ENCODE results near the gene SFTPD.

The SFTPD gene

GRCh38 chr10:79943871-79944270 lies 5.0 kb downstream of the SFTPD start:
- Histone ChIP-seq H3K4me2 (ENCODE audit: low read depth, low read length, poor library complexity, severe bottlenecking) (no peak overlapping the region), H3K79me2 (ENCODE audit: insufficient read depth, low read length) (no peaks in the 10 kb centered on the region), H3F3A (ENCODE audit: insufficient read depth) (0 out of 2 replicates have a peak, but pooled peaks cover 5% of the 10 kb centered on the region), H4K20me1 (ENCODE audit: low read depth, low read length) (no peaks in the 10 kb centered on the region), H3K27me3 (ENCODE audit: low read length) (no peaks in the 10 kb centered on the region), H2AFZ (ENCODE audit: low read depth, low read length, severe bottlenecking) (no peak overlapping the region), H3K4me3 (ENCODE audit: insufficient read depth, low read length, poor library complexity, severe bottlenecking) (no peak overlapping the region), H3K9ac (ENCODE audit: low read length) (no peak overlapping the region), H3K27ac (ENCODE audit: low read depth, low read length) (no peak overlapping the region), H3K9me3 (ENCODE audit: insufficient read depth, low read length) (no peaks in the 10 kb centered on the region), H3K36me3 (ENCODE audit: low read length) (no peaks in the 10 kb centered on the region), H3K9me2 (replicated peaks; ENCODE audit: insufficient read depth, low read length) (no peaks in the 10 kb centered on the region)
- TF ChIP-seq EZH2phosphoT487 (conservative IDR thresholded peaks at IDR 0.05; ENCODE audit: low read length) (no peak), CTCF (IDR thresholded peaks at IDR 0.05; ENCODE audit: insufficient read depth, low read length, poor library complexity, severe bottlenecking) (no peak)

GRCh38 chr10:79942261-79943185 lies 6.4 kb downstream of the SFTPD start:
- Histone ChIP-seq H3K9me2 (replicated peaks; ENCODE audit: insufficient read depth, low read length) (no peaks in the 10 kb centered on the region), H3K27me3 (ENCODE audit: low read length) (no peaks in the 10 kb centered on the region), H4K20me1 (ENCODE audit: low read depth, low read length) (no peaks in the 10 kb centered on the region), H3K4me3 (ENCODE audit: insufficient read depth, low read length, poor library complexity, severe bottlenecking) (no peak overlapping the region), H3F3A (ENCODE audit: insufficient read depth) (peaks cover 9% of the 10 kb centered on the region; the same call in 1 of the 2 replicates), H3K9ac (ENCODE audit: low read length) (no peak overlapping the region), H3K9me3 (ENCODE audit: insufficient read depth, low read length) (no peaks in the 10 kb centered on the region), H2AFZ (ENCODE audit: low read depth, low read length, severe bottlenecking) (no peak overlapping the region), H3K79me2 (ENCODE audit: insufficient read depth, low read length) (no peaks in the 10 kb centered on the region), H3K36me3 (ENCODE audit: low read length) (no peaks in the 10 kb centered on the region), H3K27ac (ENCODE audit: low read depth, low read length) (no peak overlapping the region), H3K4me2 (ENCODE audit: low read depth, low read length, poor library complexity, severe bottlenecking) (no peak overlapping the region)
- no peak for TF ChIP-seq EZH2phosphoT487 (conservative IDR thresholded peaks at IDR 0.05; ENCODE audit: low read length)
- no peak for TF ChIP-seq CTCF (IDR thresholded peaks at IDR 0.05; ENCODE audit: insufficient read depth, low read length, poor library complexity, severe bottlenecking)

GRCh38 chr10:79941585-79942210 lies 7.2 kb downstream of the SFTPD start:
- H3K79me2 ChIP-seq (ENCODE audit: insufficient read depth, low read length) = no peaks in the 10 kb centered on the region
- H3K27ac ChIP-seq (ENCODE audit: low read depth, low read length) = no peak overlapping the region
- TF ChIP-seq EZH2phosphoT487 (conservative IDR thresholded peaks at IDR 0.05; ENCODE audit: low read length) (no peak), CTCF (IDR thresholded peaks at IDR 0.05; ENCODE audit: insufficient read depth, low read length, poor library complexity, severe bottlenecking) (no peak)
- no peak overlapping the region for H3K4me2 ChIP-seq (ENCODE audit: low read depth, low read length, poor library complexity, severe bottlenecking)
- no peaks in the 10 kb centered on the region for H3K9me3 ChIP-seq (ENCODE audit: insufficient read depth, low read length)
- H3F3A ChIP-seq (ENCODE audit: insufficient read depth) = peaks cover 9% of the 10 kb centered on the region; the same call in 1 of the 2 replicates
- H4K20me1 ChIP-seq (ENCODE audit: low read depth, low read length) = no peaks in the 10 kb centered on the region
- H3K27me3 ChIP-seq (ENCODE audit: low read length) = no peaks in the 10 kb centered on the region
- H3K36me3 ChIP-seq (ENCODE audit: low read length) = no peaks in the 10 kb centered on the region
- no peak overlapping the region for H2AFZ ChIP-seq (ENCODE audit: low read depth, low read length, severe bottlenecking)
- H3K4me3 ChIP-seq (ENCODE audit: insufficient read depth, low read length, poor library complexity, severe bottlenecking) = no peak overlapping the region
- no peak overlapping the region for H3K9ac ChIP-seq (ENCODE audit: low read length)
- no peaks in the 10 kb centered on the region for H3K9me2 ChIP-seq (replicated peaks; ENCODE audit: insufficient read depth, low read length)
